HCT116 (cell line): Measurements from ENCODE around the gene ADGRL3. TPM values are rescaled to one million over a fixed set of nuclear protein-coding genes. Genes with fewer than 3 reads are reported as not detected.

Experiments
- ATAC-seq: fragments of 200-7000 bp; cut with Tn5 transposase; 2 replicates; pipeline ENCODE4 v1.9.1; 2020; ENCODE audit warnings: mild to moderate bottlenecking, moderate library complexity
- BruUV-seq: library from RNA; stranded (reverse); fragments of 400-500 nt; replicated peaks from 2 replicates; lab custom pipeline; 2021; lab: Mats Ljungman, UMichigan
- CTCF ChIA-PET: fragments of 300-600 bp; sonication (Branson Sonifier 250); formaldehyde crosslinking; loops from one replicate; lab custom pipeline; 2021; ENCODE audit warnings: antibody characterized with exemption; lab: Charles Lee
- POLR2A ChIA-PET: fragments of 300-600, 350-600 bp; sonication (Branson Sonifier 250); formaldehyde crosslinking; loops from one replicate; lab custom pipeline; 2021; ENCODE audit warnings: antibody characterized with exemption; lab: Charles Lee
- RAD21 ChIA-PET, 2 experiments: fragments of 300-600 bp; sonication (Branson Sonifier 250); formaldehyde crosslinking; loops; one replicate each; lab custom pipeline; 2023; ENCODE audit warnings: low total read pairs in 2 of 2; ENCODE audit not compliant: uncharacterized antibody in 2 of 2, unreplicated experiment in 2 of 2, low non-redundant PET in 1 of 2; lab: Charles Lee
- DNase-seq: peaks from one replicate; pipeline ENCODE4 v3.0.0-alpha.2; 2010; ENCODE audit warnings: low read depth, low spot score
- H2AFZ ChIP-seq: fragments of 200-600 bp; shearing (Covaris generic), sonication (generic); 2 replicates; pipeline ENCODE4 v1.6.1; 2017; ENCODE audit warnings: low read depth, mixed run types, mixed read lengths, antibody characterized with exemption, low read length; ENCODE audit not compliant: poor library complexity, severe bottlenecking
- H3K27ac ChIP-seq: 2 replicates; pipeline ENCODE4 v1.5.1; 2012; ENCODE audit warnings: low read depth, low read length
- H3K27me3 ChIP-seq: fragments of 200-600 bp; sonication (generic); 2 replicates; pipeline ENCODE4 v1.6.1; 2016; ENCODE audit warnings: mixed run types, low read length, mixed read lengths; ENCODE audit not compliant: insufficient read depth
- H3K36me3 ChIP-seq, 2 experiments: fragments of 200-500 bp in 1 of 2; fragments of 200-600 bp in 1 of 2; sonication (Bioruptor generic) in 1 of 2; sonication (generic) in 1 of 2; 2 replicates each; pipeline versions ENCODE4 v1.5.1 to v1.6.1; 2014 to 2016; ENCODE audit warnings: low read length in 2 of 2, inconsistent platforms in 1 of 2, mixed read lengths in 1 of 2, mixed run types in 1 of 2; ENCODE audit not compliant: insufficient read depth in 2 of 2, control insufficient read depth in 1 of 2
- H3K4me1 ChIP-seq, 2 experiments: fragments of 200-600 bp in 1 of 2; sonication (generic) in 1 of 2; 2 replicates each; pipeline versions ENCODE4 v1.5.1 to v1.6.1; 2012 to 2017; ENCODE audit warnings: low read length in 2 of 2, inconsistent platforms in 1 of 2, mild to moderate bottlenecking in 1 of 2, mixed read lengths in 1 of 2, mixed run types in 1 of 2, moderate library complexity in 1 of 2; ENCODE audit not compliant: insufficient read depth in 2 of 2, control insufficient read depth in 1 of 2
- H3K4me2 ChIP-seq: fragments of 200-600 bp; sonication (generic); 2 replicates; pipeline ENCODE4 v1.6.1; 2017; ENCODE audit warnings: mixed run types, low read length, mixed read lengths
- H3K4me3 ChIP-seq, 2 experiments: fragments of 200-600 bp in 1 of 2; sonication (generic) in 1 of 2; replicated peaks in 1 of 2; 2 replicates each; pipeline ENCODE4 v1.5.1; 2011 to 2016; ENCODE audit warnings: low read length in 2 of 2, control low read depth in 1 of 2, low read depth in 1 of 2, mild to moderate bottlenecking in 1 of 2, mixed read lengths in 1 of 2, mixed run types in 1 of 2
- H3K79me2 ChIP-seq: fragments of 200-600 bp; sonication (generic); 2 replicates; pipeline ENCODE4 v1.6.1; 2017; ENCODE audit warnings: mild to moderate bottlenecking, mixed run types, low read length, moderate library complexity, mixed read lengths; ENCODE audit not compliant: insufficient read depth
- H3K9ac ChIP-seq: fragments of 200-600 bp; sonication (generic); 2 replicates; pipeline ENCODE4 v1.6.1; 2016; ENCODE audit warnings: low read length, mixed read lengths
- H3K9me2 ChIP-seq: fragments of 200-600 bp; sonication (generic), shearing (Covaris generic); 2 replicates; pipeline ENCODE4 v1.6.1; 2017; ENCODE audit warnings: mixed run types, mild to moderate bottlenecking, moderate library complexity; ENCODE audit not compliant: insufficient read depth
- H3K9me3 ChIP-seq, 2 experiments: fragments of 200-500 bp in 1 of 2; fragments of 200-600 bp in 1 of 2; sonication (Bioruptor generic) in 1 of 2; sonication (generic) in 1 of 2; 2 replicates each; pipeline ENCODE4 v1.6.1; 2014 to 2017; ENCODE audit warnings: low read length in 2 of 2, mixed read lengths in 2 of 2, inconsistent platforms in 1 of 2, low read depth in 1 of 2, mild to moderate bottlenecking in 1 of 2, mixed run types in 1 of 2, moderate library complexity in 1 of 2; ENCODE audit not compliant: control insufficient read depth in 1 of 2, insufficient read depth in 1 of 2
- H4K20me1 ChIP-seq: fragments of 200-600 bp; sonication (generic), shearing (Covaris generic); 2 replicates; pipeline ENCODE4 v1.6.1; 2017; ENCODE audit warnings: mixed run types, mild to moderate bottlenecking, moderate library complexity; ENCODE audit not compliant: insufficient read depth
- CBX3 ChIP-seq: IDR thresholded peaks from 2 replicates; pipeline ENCODE4 v1.6.1; 2012; ENCODE audit warnings: low read depth
- CTCF ChIP-seq, 3 experiments: fragments of 200-600 bp in 1 of 3; sonication (generic) in 1 of 3; IDR thresholded peaks in 2 of 3; conservative IDR thresholded peaks in 1 of 3; 2 replicates each; pipeline ENCODE4 v1.5.1; 2012 to 2017; ENCODE audit warnings: low read depth in 2 of 3, low read length in 2 of 3, antibody characterized with exemption in 1 of 3, borderline replicate concordance in 1 of 3, control low read depth in 1 of 3, mild to moderate bottlenecking in 1 of 3, mixed read lengths in 1 of 3, mixed run types in 1 of 3, moderate library complexity in 1 of 3; ENCODE audit not compliant: insufficient read depth in 1 of 3
- ELF1 ChIP-seq: IDR thresholded peaks from 2 replicates; pipeline ENCODE4 v1.6.1; 2012; ENCODE audit warnings: low read depth, borderline replicate concordance
- FOSL1 ChIP-seq: IDR thresholded peaks from 2 replicates; pipeline ENCODE4 v1.6.1; 2012; ENCODE audit warnings: low read depth
- POLR2A ChIP-seq: IDR thresholded peaks from 2 replicates; pipeline ENCODE4 v1.7.0; 2011; ENCODE audit warnings: borderline replicate concordance; ENCODE audit not compliant: insufficient read depth, insufficient read length; ENCODE audit errors: extremely low read depth
- SIN3A ChIP-seq: IDR thresholded peaks from 2 replicates; pipeline ENCODE4 v1.6.1; 2012; ENCODE audit warnings: low read depth
- intact Hi-C: fragments of 100-400 bp; cut with micrococcal nuclease; formaldehyde crosslinking; loops from 2 replicates; pipeline ENCODE4 v1.10.0; 2022
- total RNA-seq: library from RNA; stranded (reverse); gene quantifications from one replicate; pipeline ENCODE4 v1.2.1, GENCODE V29; 2021; ENCODE audit not compliant: unreplicated experiment

Gene ADGRL3
- total RNA-seq, 1 experiment from 2014 or later, result not detected

- ATAC-seq (no peak), DNase-seq (no peak)
- no peak for TF ChIP-seq CTCF (IDR thresholded peaks at IDR 0.05 in 2 of 3, conservative IDR thresholded peaks at IDR 0.05 in 1 of 3; ENCODE audit: borderline replicate concordance in 1 of 3, insufficient read depth in 1 of 3, low read depth in 2 of 3, low read length in 2 of 3)
- TF ChIP-seq POLR2A, result no peak
- TF ChIP-seq ELF1, result no peak
- no peaks in the 10 kb centered on the region for H3K4me1 ChIP-seq
- no peak overlapping the region for H3K4me3 ChIP-seq
- no peaks in the 10 kb centered on the region for H4K20me1 ChIP-seq
- no peak overlapping the region for H3K9ac ChIP-seq
- H3K9me2 ChIP-seq, result no peaks in the 10 kb centered on the region
- no TSS peak for BruUV-seq
- no peak overlapping the region for H3K27ac ChIP-seq
- no peak overlapping the region for H3K4me2 ChIP-seq
- CTCF ChIA-PET, result no interaction called here
- no peaks in the 10 kb centered on the region for H3K79me2 ChIP-seq
- POLR2A ChIA-PET, result no interaction called here
- H3K9me3 ChIP-seq, result peaks cover 6 to 12% of the 10 kb centered on the region in 2 experiments; a peak in 2 of 4 replicates
- H3K27me3 ChIP-seq, result no peaks in the 10 kb centered on the region
- intact Hi-C loops, result no loop called here
- no peak overlapping the region for H2AFZ ChIP-seq
- H3K36me3 ChIP-seq, result no peaks in the 10 kb centered on the region
- RAD21 ChIA-PET, result no interaction called here
These were observed 462.2 kb downstream of the ADGRL3 start for GRCh38 chr4:61662362-61662761.

GRCh38 chr4:61663310-61663709 lies 463.2 kb downstream of the ADGRL3 start:
- Histone ChIP-seq H3K4me2 (no peak overlapping the region), H3K79me2 (no peaks in the 10 kb centered on the region), H4K20me1 (no peaks in the 10 kb centered on the region), H3K9ac (no peak overlapping the region), H3K9me2 (no peaks in the 10 kb centered on the region), H3K27ac (no peak overlapping the region), H3K36me3 (no peaks in the 10 kb centered on the region), H3K27me3 (no peaks in the 10 kb centered on the region), H3K9me3 (peaks cover 6 to 17% of the 10 kb centered on the region in 2 experiments; a peak in 2 of 4 replicates), H3K4me3 (no peak overlapping the region), H3K4me1 (no peaks in the 10 kb centered on the region), H2AFZ (no peak overlapping the region)
- CTCF ChIA-PET, result no interaction called here
- no TSS peak for BruUV-seq
- intact Hi-C loops, result no loop called here
- ATAC-seq (no peak), DNase-seq (no peak)
- TF ChIP-seq FOSL1, result no peak
- TF ChIP-seq SIN3A, result no peak
- TF ChIP-seq CBX3, result no peak
- POLR2A ChIA-PET, result no interaction called here
- RAD21 ChIA-PET, result no interaction called here
